ENCODE measurements around the gene VPS13A.

Gene VPS13A

DNA sequence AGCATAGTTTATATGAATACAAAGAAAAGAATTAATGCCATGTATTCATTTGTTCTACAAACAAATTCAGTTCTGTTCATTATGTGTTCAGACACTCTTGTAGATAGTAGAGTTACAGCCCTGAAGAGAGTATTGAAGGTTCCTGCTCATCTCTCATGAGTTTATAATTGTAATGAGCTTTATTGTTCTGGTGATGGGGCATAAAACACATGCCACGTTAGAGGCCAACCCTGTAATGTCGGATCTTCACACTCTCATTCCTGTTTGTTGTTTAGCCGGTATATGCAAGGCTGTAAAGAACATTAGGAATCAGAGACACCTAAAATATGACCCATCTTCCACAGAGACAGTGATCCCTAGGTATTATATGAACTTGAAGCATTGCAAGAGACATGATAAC, 214.5 kb downstream of the VPS13A start:
- TF ChIP-seq, protein P1, sequence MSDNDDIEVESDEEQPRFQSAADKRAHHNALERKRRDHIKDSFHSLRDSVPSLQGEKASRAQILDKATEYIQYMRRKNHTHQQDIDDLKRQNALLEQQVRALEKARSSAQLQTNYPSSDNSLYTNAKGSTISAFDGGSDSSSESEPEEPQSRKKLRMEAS (IDR thresholded peaks at IDR 0.05): no peak
- TF ChIP-seq ZBTB7A (IDR thresholded peaks at IDR 0.05; ENCODE audit: low read depth) (no peak), TAF1 (IDR thresholded peaks at IDR 0.05; ENCODE audit: low read depth) (no peak), EGR1 (IDR thresholded peaks at IDR 0.05) (no peak), CEBPB (IDR thresholded peaks at IDR 0.05) (no peak), RAD21 (IDR thresholded peaks at IDR 0.05; ENCODE audit: low read depth) (no peak), FOXM1 (IDR thresholded peaks at IDR 0.05; ENCODE audit: borderline replicate concordance, low read depth) (no peak), YY1 (IDR thresholded peaks at IDR 0.05; ENCODE audit: low read depth) (no peak), TEAD4 (IDR thresholded peaks at IDR 0.05) (no peak), EP300 (IDR thresholded peaks at IDR 0.05; ENCODE audit: borderline replicate concordance) (no peak), CREB1 (IDR thresholded peaks at IDR 0.05; ENCODE audit: low read depth) (no peak), NFIC (IDR thresholded peaks at IDR 0.05) (no peak), TCF12 (IDR thresholded peaks at IDR 0.05; ENCODE audit: low read depth) (no peak)
- TF ChIP-seq, protein P2, sequence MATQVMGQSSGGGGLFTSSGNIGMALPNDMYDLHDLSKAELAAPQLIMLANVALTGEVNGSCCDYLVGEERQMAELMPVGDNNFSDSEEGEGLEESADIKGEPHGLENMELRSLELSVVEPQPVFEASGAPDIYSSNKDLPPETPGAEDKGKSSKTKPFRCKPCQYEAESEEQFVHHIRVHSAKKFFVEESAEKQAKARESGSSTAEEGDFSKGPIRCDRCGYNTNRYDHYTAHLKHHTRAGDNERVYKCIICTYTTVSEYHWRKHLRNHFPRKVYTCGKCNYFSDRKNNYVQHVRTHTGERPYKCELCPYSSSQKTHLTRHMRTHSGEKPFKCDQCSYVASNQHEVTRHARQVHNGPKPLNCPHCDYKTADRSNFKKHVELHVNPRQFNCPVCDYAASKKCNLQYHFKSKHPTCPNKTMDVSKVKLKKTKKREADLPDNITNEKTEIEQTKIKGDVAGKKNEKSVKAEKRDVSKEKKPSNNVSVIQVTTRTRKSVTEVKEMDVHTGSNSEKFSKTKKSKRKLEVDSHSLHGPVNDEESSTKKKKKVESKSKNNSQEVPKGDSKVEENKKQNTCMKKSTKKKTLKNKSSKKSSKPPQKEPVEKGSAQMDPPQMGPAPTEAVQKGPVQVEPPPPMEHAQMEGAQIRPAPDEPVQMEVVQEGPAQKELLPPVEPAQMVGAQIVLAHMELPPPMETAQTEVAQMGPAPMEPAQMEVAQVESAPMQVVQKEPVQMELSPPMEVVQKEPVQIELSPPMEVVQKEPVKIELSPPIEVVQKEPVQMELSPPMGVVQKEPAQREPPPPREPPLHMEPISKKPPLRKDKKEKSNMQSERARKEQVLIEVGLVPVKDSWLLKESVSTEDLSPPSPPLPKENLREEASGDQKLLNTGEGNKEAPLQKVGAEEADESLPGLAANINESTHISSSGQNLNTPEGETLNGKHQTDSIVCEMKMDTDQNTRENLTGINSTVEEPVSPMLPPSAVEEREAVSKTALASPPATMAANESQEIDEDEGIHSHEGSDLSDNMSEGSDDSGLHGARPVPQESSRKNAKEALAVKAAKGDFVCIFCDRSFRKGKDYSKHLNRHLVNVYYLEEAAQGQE (IDR thresholded peaks at IDR 0.05; ENCODE audit: low read depth): no peak
- TF ChIP-seq, protein P3, sequence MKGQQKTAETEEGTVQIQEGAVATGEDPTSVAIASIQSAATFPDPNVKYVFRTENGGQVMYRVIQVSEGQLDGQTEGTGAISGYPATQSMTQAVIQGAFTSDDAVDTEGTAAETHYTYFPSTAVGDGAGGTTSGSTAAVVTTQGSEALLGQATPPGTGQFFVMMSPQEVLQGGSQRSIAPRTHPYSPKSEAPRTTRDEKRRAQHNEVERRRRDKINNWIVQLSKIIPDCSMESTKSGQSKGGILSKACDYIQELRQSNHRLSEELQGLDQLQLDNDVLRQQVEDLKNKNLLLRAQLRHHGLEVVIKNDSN (IDR thresholded peaks at IDR 0.05): no peak

DNA sequence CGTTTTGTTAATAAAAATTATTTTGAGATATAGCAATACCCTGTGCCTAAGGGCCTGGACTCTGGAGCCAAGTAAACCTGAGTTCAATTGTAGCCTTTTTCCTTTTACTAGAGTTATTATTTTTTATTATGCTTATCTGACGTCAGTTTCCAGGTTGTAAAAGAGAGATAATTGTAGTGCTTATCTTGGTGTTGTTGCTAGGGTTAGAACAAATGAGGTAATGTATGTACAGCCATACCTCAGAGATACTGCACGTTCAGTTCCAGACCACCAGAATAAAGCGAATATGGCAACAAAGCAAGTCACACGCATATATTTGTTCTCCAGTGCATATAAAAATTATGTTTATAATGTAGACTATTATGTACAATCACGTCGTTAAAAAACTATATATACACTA, 215.0 kb downstream of the VPS13A start:
- TF ChIP-seq TCF12 (IDR thresholded peaks at IDR 0.05; ENCODE audit: low read depth) (no peak), EP300 (IDR thresholded peaks at IDR 0.05; ENCODE audit: borderline replicate concordance) (no peak), CREB1 (IDR thresholded peaks at IDR 0.05; ENCODE audit: low read depth) (no peak), NFIC (IDR thresholded peaks at IDR 0.05) (no peak), TAF1 (IDR thresholded peaks at IDR 0.05; ENCODE audit: low read depth) (no peak), ZBTB7A (IDR thresholded peaks at IDR 0.05; ENCODE audit: low read depth) (no peak), TEAD4 (IDR thresholded peaks at IDR 0.05) (no peak)
- TF ChIP-seq, protein P2 (IDR thresholded peaks at IDR 0.05; ENCODE audit: low read depth): no peak

DNA sequence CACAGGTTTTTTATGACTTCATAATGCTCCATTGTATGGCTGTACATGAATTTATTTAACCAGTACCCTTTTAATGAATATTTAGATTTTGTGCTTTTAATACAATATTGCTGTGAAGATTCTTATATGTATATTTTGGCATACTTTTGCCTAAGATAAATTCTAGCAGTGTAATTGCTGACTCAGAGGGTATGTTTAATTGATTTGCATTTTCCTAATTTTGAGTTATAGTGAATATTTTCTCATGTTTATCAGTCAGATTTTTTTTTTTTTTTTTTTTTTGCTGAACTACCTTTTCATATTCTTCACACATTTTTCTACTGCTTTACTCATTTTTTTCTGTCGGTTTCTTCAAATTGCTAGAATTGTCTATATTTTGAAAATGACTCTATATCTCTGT, 222.6 kb downstream of the VPS13A start:
- no peak for TF ChIP-seq RAD21 (IDR thresholded peaks at IDR 0.05; ENCODE audit: low read depth)
- no peak for TF ChIP-seq TCF12 (IDR thresholded peaks at IDR 0.05; ENCODE audit: low read depth)
- no peak for TF ChIP-seq TEAD4 (IDR thresholded peaks at IDR 0.05)
- TF ChIP-seq, protein P2 (IDR thresholded peaks at IDR 0.05; ENCODE audit: low read depth): no peak
- no peak for TF ChIP-seq CEBPB (IDR thresholded peaks at IDR 0.05)
- TF ChIP-seq EGR1 (IDR thresholded peaks at IDR 0.05): no peak
- TF ChIP-seq EP300 (IDR thresholded peaks at IDR 0.05; ENCODE audit: borderline replicate concordance): no peak
- no peak for TF ChIP-seq CREB1 (IDR thresholded peaks at IDR 0.05; ENCODE audit: low read depth)
- TF ChIP-seq ZBTB7A (IDR thresholded peaks at IDR 0.05; ENCODE audit: low read depth): no peak
- TF ChIP-seq NFIC (IDR thresholded peaks at IDR 0.05): no peak
- TF ChIP-seq YY1 (IDR thresholded peaks at IDR 0.05; ENCODE audit: low read depth): no peak
- TF ChIP-seq, protein P1 (IDR thresholded peaks at IDR 0.05): no peak
- no peak for TF ChIP-seq FOXM1 (IDR thresholded peaks at IDR 0.05; ENCODE audit: borderline replicate concordance, low read depth)
- TF ChIP-seq, protein P3 (IDR thresholded peaks at IDR 0.05): no peak
- no peak for TF ChIP-seq TAF1 (IDR thresholded peaks at IDR 0.05; ENCODE audit: low read depth)

DNA sequence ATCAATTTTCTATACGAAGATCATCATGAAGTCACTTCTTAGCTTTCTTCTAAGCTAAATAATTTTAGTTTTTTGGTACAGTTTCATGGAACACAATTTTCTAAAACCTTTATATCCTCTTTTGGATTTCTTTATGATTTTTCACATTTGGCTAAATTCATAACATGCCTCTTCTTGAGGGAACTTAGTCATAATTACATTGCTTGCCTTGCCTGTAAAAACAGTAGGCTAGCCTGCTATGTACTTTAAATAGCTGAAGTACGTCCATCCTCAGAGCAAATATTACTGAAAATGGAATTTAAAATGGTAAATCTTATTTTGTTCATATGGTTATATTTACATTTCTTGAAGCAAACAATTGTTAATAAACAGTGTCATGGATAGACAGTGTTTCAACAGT, 225.0 kb downstream of the VPS13A start:
- TF ChIP-seq FOXM1 (IDR thresholded peaks at IDR 0.05; ENCODE audit: borderline replicate concordance, low read depth) (no peak), RAD21 (IDR thresholded peaks at IDR 0.05; ENCODE audit: low read depth) (no peak), CEBPB (IDR thresholded peaks at IDR 0.05) (no peak)
- TF ChIP-seq, protein P2 (IDR thresholded peaks at IDR 0.05; ENCODE audit: low read depth): no peak
- TF ChIP-seq, protein P1 (IDR thresholded peaks at IDR 0.05): no peak
